Lower leg skin (tissue), 4 donors: ENCODE data around the gene DENND1C. TPM values are rescaled to one million over a fixed set of nuclear protein-coding genes. Genes with fewer than 3 reads are reported as not detected.

Experiments used
- DNase-seq, 2 donors: peaks; one replicate each; pipeline ENCODE4 v3.0.0-alpha.2; 2019; ENCODE audit warnings: low spot score in 2 of 2
- H3K4me3 ChIP-seq: fragments of 200-600 bp; sonication (generic); 2 replicates; pipeline ENCODE4 v1.5.1; 2017; ENCODE audit warnings: mild to moderate bottlenecking, low read depth; ENCODE audit not compliant: poor library complexity, severe bottlenecking
- CTCF ChIP-seq, 3 donors: fragments of 450-650 bp; IDR thresholded peaks; one replicate each; pipeline ENCODE4 v1.5.1; 2016; ENCODE audit warnings: antibody characterized with exemption in 3 of 3, mild to moderate bottlenecking in 3 of 3, moderate library complexity in 2 of 3
- POLR2A ChIP-seq, 2 donors: fragments of 450-650 bp; IDR thresholded peaks; one replicate each; pipeline ENCODE4 v1.6.1; 2016 to 2017; ENCODE audit warnings: antibody characterized with exemption in 2 of 2, mild to moderate bottlenecking in 1 of 2, moderate library complexity in 1 of 2
- WGBS, 2 donors: methylation state at CpG; one replicate each; pipeline ENCODE4 v1.1.5; 2018; 5-methylcytosine and 5-hydroxymethylcytosine counted together
- intact Hi-C: fragments of 100-400 bp; cut with DNase I; formaldehyde crosslinking; loops from one replicate; pipeline ENCODE4 v1.15.0; 2023; ENCODE audit warnings: low total_unique reads
- total RNA-seq, 4 donors: library from RNA; depleted of rRNA; stranded (reverse); fragments of >200 nt; gene quantifications; one replicate each; pipeline ENCODE4 v1.1.0, GENCODE V29; 2016

The DENND1C gene
- total RNA-seq, 4 donors from 2014 or later, result 0.61 to 1.9 (median 1.2) TPM

GRCh38 chr19:6500837-6501739 is 19.5 kb upstream of the DENND1C start:
- intact Hi-C loops, result no loop called here
- DNase-seq, result no peak
- 65 to 67% methylated on average over 24 of the region's 24 CpGs for WGBS, 2 donors
- H3K4me3 ChIP-seq, result no peak overlapping the region
- TF ChIP-seq CTCF (IDR thresholded peaks at IDR 0.05) (no peak), POLR2A (IDR thresholded peaks at IDR 0.05) (no peak)

- H3K4me3 ChIP-seq, result no peak overlapping the region
- WGBS, 2 donors, result 49 to 50% methylated on average over 17 of the region's 17 CpGs
- TF ChIP-seq POLR2A (IDR thresholded peaks at IDR 0.05) (no peak), CTCF (IDR thresholded peaks at IDR 0.05) (no peak)
- DNase-seq, result no peak
- intact Hi-C loops, result no loop called here
Measured at GRCh38 chr19:6499052-6499790, 17.6 kb upstream of the DENND1C start.

- 67 to 72% methylated on average over 7 of the region's 7 CpGs for WGBS, 2 donors
- no peak for TF ChIP-seq POLR2A (IDR thresholded peaks at IDR 0.05)
- no peak for TF ChIP-seq CTCF (IDR thresholded peaks at IDR 0.05)
- no peak overlapping the region for H3K4me3 ChIP-seq
- intact Hi-C loops, result no loop called here
- no peak for DNase-seq
Measured at GRCh38 chr19:6498294-6499036, 16.9 kb upstream of the DENND1C start.

GRCh38 chr19:6495947-6496346 is 14.4 kb upstream of the DENND1C start:
- TF ChIP-seq POLR2A (IDR thresholded peaks at IDR 0.05) (no peak), CTCF (IDR thresholded peaks at IDR 0.05) (no peak)
- intact Hi-C loops, result no loop called here
- H3K4me3 ChIP-seq, result no peak overlapping the region
- DNase-seq, result no peak
- WGBS, 2 donors, result 89 to 94% methylated on average over 19 of the region's 19 CpGs

- TF ChIP-seq POLR2A (IDR thresholded peaks at IDR 0.05), result no peak
- TF ChIP-seq CTCF (IDR thresholded peaks at IDR 0.05), result no peak
- no peak for DNase-seq
- H3K4me3 ChIP-seq, result no peak overlapping the region
- intact Hi-C loops, result no loop called here
- 85 to 88% methylated on average over 8 of the region's 8 CpGs for WGBS, 2 donors
Measured at GRCh38 chr19:6494438-6495036, 12.9 kb upstream of the DENND1C start.
